ENCODE results near the gene CELF5. TPM values are rescaled to one million over a fixed set of nuclear protein-coding genes. Genes with fewer than 3 reads are reported as not detected.
"Not testable (repeated sequence)": the region's sequence is repeated elsewhere in the genome, so short reads cannot be mapped to it uniquely, and the experiment has no call there.

CELF5 gene
- total RNA-seq, 4 donors from 2014 or later: not detected

- TF ChIP-seq, protein P1, sequence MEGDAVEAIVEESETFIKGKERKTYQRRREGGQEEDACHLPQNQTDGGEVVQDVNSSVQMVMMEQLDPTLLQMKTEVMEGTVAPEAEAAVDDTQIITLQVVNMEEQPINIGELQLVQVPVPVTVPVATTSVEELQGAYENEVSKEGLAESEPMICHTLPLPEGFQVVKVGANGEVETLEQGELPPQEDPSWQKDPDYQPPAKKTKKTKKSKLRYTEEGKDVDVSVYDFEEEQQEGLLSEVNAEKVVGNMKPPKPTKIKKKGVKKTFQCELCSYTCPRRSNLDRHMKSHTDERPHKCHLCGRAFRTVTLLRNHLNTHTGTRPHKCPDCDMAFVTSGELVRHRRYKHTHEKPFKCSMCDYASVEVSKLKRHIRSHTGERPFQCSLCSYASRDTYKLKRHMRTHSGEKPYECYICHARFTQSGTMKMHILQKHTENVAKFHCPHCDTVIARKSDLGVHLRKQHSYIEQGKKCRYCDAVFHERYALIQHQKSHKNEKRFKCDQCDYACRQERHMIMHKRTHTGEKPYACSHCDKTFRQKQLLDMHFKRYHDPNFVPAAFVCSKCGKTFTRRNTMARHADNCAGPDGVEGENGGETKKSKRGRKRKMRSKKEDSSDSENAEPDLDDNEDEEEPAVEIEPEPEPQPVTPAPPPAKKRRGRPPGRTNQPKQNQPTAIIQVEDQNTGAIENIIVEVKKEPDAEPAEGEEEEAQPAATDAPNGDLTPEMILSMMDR (IDR thresholded peaks at IDR 0.05): no peak
- TF ChIP-seq POLR2A (IDR thresholded peaks at IDR 0.05) (no peak), POLR2AphosphoS5 (IDR thresholded peaks at IDR 0.05) (no peak), EP300 (IDR thresholded peaks at IDR 0.05) (no peak)
- no peak overlapping the region for H3K4me3 ChIP-seq
- H3K9me3 ChIP-seq: no peaks in the 10 kb centered on the region
- H3K27me3 ChIP-seq: peaks cover 8% of the 10 kb centered on the region
- no peak overlapping the region for H3K27ac ChIP-seq
- WGBS, 2 donors (ENCODE audit: low coverage in 1 of 2): 67 to 83% methylated on average over 1 of the region's 1 CpG
- H3K4me1 ChIP-seq: peaks cover 0 to 9% (median 2%) of the 10 kb centered on the region in 3 donors
- ATAC-seq: no peak
- no peaks in the 10 kb centered on the region for H3K36me3 ChIP-seq
These were observed 101.0 kb downstream of the CELF5 start for GRCh38 chr19:3325451-3325850.

GRCh38 chr19:3328743-3329142 lies 104.3 kb downstream of the CELF5 start:
- Histone ChIP-seq H3K27ac (no peak overlapping the region), H3K4me1 (peaks cover 0 to 19% (median 2%) of the 10 kb centered on the region in 3 donors), H3K36me3 (no peaks in the 10 kb centered on the region), H3K27me3 (no peaks in the 10 kb centered on the region), H3K9me3 (no peaks in the 10 kb centered on the region), H3K4me3 (no peak overlapping the region)
- 90 to 92% methylated on average over 3 of the region's 3 CpGs for WGBS, 2 donors (ENCODE audit: low coverage in 1 of 2)
- TF ChIP-seq EP300 (IDR thresholded peaks at IDR 0.05): no peak
- no peak for TF ChIP-seq POLR2A (IDR thresholded peaks at IDR 0.05)
- TF ChIP-seq, protein P1 (IDR thresholded peaks at IDR 0.05): no peak
- no peak for ATAC-seq

DNA sequence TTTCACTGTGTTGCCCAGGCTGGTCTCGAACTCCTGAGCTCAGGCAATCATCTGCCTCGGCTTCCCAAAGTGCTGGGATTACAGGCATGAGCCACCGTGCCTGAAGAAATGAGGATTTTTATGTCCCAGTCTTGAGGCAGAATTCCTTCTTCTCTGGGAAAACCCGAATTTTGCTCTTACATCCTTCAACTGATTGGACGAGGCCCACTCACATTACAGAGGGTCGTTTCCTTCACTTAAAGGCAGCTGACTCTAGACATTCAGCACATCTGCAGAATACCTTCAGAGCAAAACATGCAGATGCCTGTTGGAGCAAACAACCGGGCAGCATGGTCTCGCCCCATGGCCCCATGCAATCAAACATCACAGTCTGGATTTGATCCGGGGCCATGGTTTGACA lies 105.6 kb downstream of the CELF5 start:
- WGBS, 2 donors (ENCODE audit: low coverage in 1 of 2): 86 to 88% methylated on average over 6 to 7 of the region's 9 CpGs
- TF ChIP-seq, protein P1 (IDR thresholded peaks at IDR 0.05): no peak
- no peak for TF ChIP-seq POLR2A (IDR thresholded peaks at IDR 0.05)
- no peak for TF ChIP-seq POLR2AphosphoS5 (IDR thresholded peaks at IDR 0.05)
- no peak for TF ChIP-seq EP300 (IDR thresholded peaks at IDR 0.05)

GRCh38 chr19:3332232-3332631 lies 107.8 kb downstream of the CELF5 start:
- H3K4me3 ChIP-seq, H3K27ac ChIP-seq, ATAC-seq, H3K9me3 ChIP-seq, H3K36me3 ChIP-seq, H3K27me3 ChIP-seq: not testable (repeated sequence)
- no CpG with 5 or more reads among the region's 1 CpG for WGBS, 2 donors (ENCODE audit: low coverage in 1 of 2)
- peaks cover 9 to 47% (median 26%) of the 10 kb centered on the region in 3 donors for H3K4me1 ChIP-seq

More for the DNA sequence above, 105.6 kb downstream of the CELF5 start:
- Histone ChIP-seq H3K27ac (no peak overlapping the region), H3K4me3 (no peak overlapping the region), H3K9me3 (no peaks in the 10 kb centered on the region), H3K4me1 (peaks cover 0 to 32% (median 9%) of the 10 kb centered on the region in 3 donors), H3K27me3 (no peaks in the 10 kb centered on the region), H3K36me3 (no peaks in the 10 kb centered on the region)
- no peak for ATAC-seq

- H3K36me3 ChIP-seq: no peaks in the 10 kb centered on the region
- no peak overlapping the region for H3K4me3 ChIP-seq
- 54% methylated on average over 4 of the region's 4 CpGs; no CpG with 5 or more reads in 1 of the 2 donors for WGBS, 2 donors (ENCODE audit: low coverage in 1 of 2)
- H3K27ac ChIP-seq: peak overlapping the region; percentile 36 to 94 (median 92)
- no peaks in the 10 kb centered on the region for H3K9me3 ChIP-seq
- peaks cover 14 to 54% (median 31%) of the 10 kb centered on the region in 3 donors for H3K4me1 ChIP-seq
- ATAC-seq: no peak
- no peak for TF ChIP-seq POLR2A (IDR thresholded peaks at IDR 0.05)
- TF ChIP-seq EP300 (IDR thresholded peaks at IDR 0.05): no peak
- TF ChIP-seq, protein P1 (IDR thresholded peaks at IDR 0.05): no peak
- TF ChIP-seq POLR2AphosphoS5 (IDR thresholded peaks at IDR 0.05): no peak
- H3K27me3 ChIP-seq: no peaks in the 10 kb centered on the region
These were observed 108.6 kb downstream of the CELF5 start for GRCh38 chr19:3333020-3333583.
